Measurements from ENCODE around the gene PBRM1. TPM values are rescaled to one million over a fixed set of nuclear protein-coding genes. Genes with fewer than 3 reads are reported as not detected.

Gene PBRM1
- total RNA-seq, 1 experiment from 2014 or later, result 39.6 TPM

DNA sequence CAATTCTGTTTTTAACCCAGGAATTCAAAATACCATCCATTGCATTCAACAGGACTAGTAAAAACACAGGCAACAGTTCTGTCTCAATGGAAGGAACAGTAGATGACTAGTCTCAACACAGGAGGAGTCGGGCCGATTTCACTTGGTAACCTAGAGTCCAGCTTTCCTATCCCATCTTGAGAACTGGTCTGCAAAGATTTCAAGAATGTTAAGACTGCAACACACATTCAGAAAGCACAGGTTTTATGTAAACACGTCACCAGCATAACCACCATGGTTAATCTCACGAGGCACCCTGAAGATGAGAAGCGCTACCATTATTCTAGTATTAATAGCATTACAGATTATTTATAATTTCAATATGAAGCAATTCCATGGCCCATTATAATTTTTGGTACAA lies 127.3 kb downstream of the PBRM1 start:
- no peaks in the 10 kb centered on the region for H3K9me3 ChIP-seq (replicated peaks)
- H3K27ac ChIP-seq, result no peak overlapping the region
- DNase-seq (ENCODE audit: low read depth in 1 of 2, low spot score in 2 of 2), result no peak
- no peaks in the 10 kb centered on the region; the same call in 1 of the 2 replicates for H3K4me1 ChIP-seq (replicated peaks)
- no peak overlapping the region for H3K4me3 ChIP-seq
- peaks cover 85% of the 10 kb centered on the region for H3K36me3 ChIP-seq
- H3K27me3 ChIP-seq (replicated peaks), result no peaks in the 10 kb centered on the region

DNA sequence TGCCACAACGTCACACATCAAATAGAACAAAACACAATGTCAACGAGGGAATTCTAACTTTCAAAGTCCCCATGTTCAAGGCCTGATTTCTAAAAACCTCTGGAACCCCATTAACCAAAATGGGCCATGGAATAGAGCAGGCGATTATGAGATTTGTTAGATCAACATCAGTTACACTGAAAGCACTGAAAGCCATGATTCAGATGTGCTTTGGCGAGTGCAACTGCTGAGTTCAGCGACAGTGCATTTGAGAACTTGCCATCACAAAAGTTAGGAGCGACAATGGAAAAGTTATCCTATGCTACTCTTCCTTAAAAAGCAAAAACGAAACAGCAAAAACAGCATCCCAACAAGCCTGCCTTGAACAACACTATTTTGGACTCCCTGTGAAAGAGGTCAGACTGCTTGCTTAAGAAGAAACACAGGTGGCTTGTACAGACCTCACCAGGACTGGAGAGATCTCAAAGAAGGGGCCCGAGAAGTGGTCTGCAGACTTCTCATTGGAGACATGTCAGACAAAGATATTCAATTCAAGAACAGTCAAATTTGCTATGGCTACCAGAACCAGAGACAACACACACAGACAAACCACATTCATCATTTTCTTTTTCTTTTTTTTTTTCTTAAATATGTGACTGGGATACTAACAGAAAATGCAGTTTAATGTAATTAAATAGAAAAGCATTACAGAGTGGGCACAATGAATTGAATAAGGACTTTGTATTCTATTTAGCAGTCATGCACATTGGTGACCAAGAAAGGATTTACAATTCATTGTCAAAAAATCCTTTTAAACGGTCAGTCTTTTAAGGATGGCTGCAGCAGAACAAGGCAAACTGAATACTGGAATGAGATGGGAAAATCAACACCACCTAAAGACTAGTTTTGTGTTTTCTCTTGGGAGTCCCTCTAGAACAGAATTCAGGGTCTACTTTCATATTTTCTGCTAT lies 128.4 kb downstream of the PBRM1 start:
- no peak for DNase-seq (ENCODE audit: low read depth in 1 of 2, low spot score in 2 of 2)
- Histone ChIP-seq H3K4me1 (replicated peaks) (no peaks in the 10 kb centered on the region; the same call in 1 of the 2 replicates), H3K36me3 (peaks cover 82% of the 10 kb centered on the region)

DNA sequence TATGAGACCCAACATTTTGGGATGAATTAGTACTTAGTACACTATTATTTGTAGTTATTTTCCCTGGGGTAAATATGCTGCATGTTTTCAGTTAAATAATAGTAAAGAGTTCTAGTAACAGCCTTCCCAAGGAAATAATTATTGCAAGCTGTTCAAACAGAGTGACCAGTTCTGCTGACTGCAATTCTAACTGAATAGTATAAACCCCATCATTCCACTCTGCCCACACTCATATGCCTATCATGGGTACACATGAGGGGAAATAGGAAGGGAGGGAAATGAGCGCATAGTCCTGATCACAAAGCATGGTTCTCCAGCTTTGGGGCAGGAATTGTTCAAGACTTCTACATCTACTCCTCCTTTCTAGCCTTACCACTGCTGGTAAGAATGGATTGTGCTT lies 130.7 kb downstream of the PBRM1 start:
- no peak overlapping the region for H3K27ac ChIP-seq
- no peaks in the 10 kb centered on the region for H3K9me3 ChIP-seq (replicated peaks)
- H3K4me1 ChIP-seq (replicated peaks), result no peaks in the 10 kb centered on the region
- H3K36me3 ChIP-seq, result peaks cover 83% of the 10 kb centered on the region
- H3K4me3 ChIP-seq, result no peak overlapping the region
- H3K27me3 ChIP-seq (replicated peaks), result no peaks in the 10 kb centered on the region
- DNase-seq (ENCODE audit: low read depth in 1 of 2, low spot score in 2 of 2), result no peak

More for the DNA sequence above, 128.4 kb downstream of the PBRM1 start:
- no peaks in the 10 kb centered on the region for H3K27me3 ChIP-seq (replicated peaks)
- H3K27ac ChIP-seq, result no peak overlapping the region
- H3K9me3 ChIP-seq (replicated peaks), result no peaks in the 10 kb centered on the region
- H3K4me3 ChIP-seq, result no peak overlapping the region

DNA sequence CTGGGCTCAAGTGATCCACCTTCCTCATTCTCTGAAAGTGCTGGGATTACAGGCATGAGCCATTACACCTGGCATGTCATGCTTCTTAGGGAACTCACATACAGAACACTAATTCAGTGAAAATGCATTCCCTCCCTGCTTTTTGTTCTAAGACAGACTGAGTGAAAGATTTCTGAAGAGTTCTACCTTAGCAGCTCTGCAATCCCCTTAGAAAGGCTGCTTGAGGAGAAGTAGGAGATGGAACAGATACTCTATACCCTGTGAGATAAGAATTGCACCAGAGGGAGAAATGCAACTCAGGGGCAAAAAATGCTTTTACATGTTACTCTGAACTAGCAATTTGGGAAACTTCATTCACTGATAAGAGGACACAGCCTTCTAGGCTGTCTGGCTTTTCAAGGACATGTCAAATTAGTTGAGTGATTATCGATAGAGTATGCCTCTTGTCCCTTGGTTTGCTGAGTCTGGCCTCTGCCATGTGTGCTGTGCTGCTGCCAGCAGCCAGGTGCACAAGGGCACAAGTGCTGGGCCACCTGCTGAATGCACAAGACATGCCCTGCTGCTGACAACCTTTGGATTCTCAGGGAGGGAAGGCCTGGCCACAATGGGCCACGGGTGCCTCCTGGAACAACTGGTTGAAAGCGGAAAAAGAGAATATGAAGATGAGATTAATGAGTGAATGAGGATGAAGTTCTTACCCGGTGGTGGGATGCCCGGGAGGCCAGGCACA lies 131.5 kb downstream of the PBRM1 start:
- no peak overlapping the region for H3K4me3 ChIP-seq
- H3K27ac ChIP-seq, result no peak overlapping the region
- H3K9me3 ChIP-seq (replicated peaks), result no peaks in the 10 kb centered on the region
- H3K36me3 ChIP-seq, result peaks cover 79% of the 10 kb centered on the region
- no peaks in the 10 kb centered on the region for H3K27me3 ChIP-seq (replicated peaks)
- DNase-seq (ENCODE audit: low read depth in 1 of 2, low spot score in 2 of 2), result no peak
- H3K4me1 ChIP-seq (replicated peaks), result no peaks in the 10 kb centered on the region

DNA sequence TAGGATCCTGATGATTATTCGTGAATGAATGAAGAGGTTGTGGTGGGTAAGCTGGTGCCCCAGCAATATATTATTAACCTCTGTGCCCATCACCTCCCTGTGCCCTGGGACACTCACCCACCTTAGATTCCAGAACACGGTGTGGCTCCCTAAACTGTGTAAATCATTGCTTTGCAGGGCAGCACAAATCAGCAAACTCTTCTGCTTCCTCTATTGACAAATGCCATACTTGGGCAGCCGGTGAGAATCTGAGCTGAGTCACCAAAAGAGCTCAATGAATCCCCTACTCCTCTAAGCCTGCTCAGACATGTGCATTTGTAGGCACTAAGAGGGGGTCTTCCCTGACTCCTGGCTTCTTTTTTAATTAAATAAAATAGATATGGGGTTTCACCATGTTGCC lies 133.6 kb downstream of the PBRM1 start:
- H3K4me3 ChIP-seq, result no peak overlapping the region
- H3K4me1 ChIP-seq (replicated peaks), result no peaks in the 10 kb centered on the region
- no peaks in the 10 kb centered on the region for H3K27me3 ChIP-seq (replicated peaks)
- DNase-seq (ENCODE audit: low read depth in 1 of 2, low spot score in 2 of 2), result no peak
- no peaks in the 10 kb centered on the region for H3K9me3 ChIP-seq (replicated peaks)
- H3K36me3 ChIP-seq, result peaks cover 77% of the 10 kb centered on the region
- no peak overlapping the region for H3K27ac ChIP-seq

DNA sequence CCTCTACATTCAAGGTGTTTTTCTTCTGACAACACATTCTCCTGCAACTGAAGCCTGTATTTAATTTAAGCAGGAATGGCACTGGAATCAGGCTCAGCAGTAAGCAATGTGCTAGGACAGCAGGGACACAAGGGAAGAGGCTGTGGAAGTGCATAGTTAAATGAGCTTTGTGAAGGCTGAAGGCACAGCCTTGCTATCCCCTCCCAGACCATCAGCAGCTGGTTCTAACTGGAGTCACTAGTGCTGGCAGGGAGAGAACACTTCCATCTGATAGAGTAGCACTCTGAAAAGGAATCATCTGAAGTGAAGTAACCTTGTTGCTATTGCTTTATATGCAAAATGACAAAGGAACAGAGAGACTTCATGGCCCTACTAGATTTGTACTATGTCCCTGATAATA lies 134.6 kb downstream of the PBRM1 start:
- no peaks in the 10 kb centered on the region for H3K9me3 ChIP-seq (replicated peaks)
- H3K36me3 ChIP-seq, result peaks cover 81% of the 10 kb centered on the region
- H3K27ac ChIP-seq, result no peak overlapping the region
- no peak overlapping the region for H3K4me3 ChIP-seq
- no peaks in the 10 kb centered on the region for H3K27me3 ChIP-seq (replicated peaks)
- no peaks in the 10 kb centered on the region for H3K4me1 ChIP-seq (replicated peaks)
- DNase-seq (ENCODE audit: low read depth in 1 of 2, low spot score in 2 of 2), result no peak

DNA sequence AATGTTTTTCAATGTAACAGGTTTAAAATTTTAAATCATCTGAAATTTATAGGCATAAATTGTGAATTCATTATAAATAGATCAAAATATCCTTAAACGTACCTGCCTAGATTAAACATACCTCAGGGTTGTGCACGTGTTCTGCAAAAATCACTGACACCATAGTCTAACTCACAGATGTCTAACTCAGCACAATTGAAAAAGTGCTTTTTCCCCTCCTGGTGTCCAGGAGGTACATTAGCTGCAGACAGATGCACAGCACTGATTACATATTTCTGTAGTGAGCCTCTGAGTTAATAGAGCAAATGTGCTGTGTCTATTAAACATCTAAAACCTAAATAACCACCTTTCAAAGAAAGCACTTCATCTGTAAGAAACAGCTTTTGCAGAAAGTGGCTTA lies 138.6 kb downstream of the PBRM1 start:
- H3K4me1 ChIP-seq (replicated peaks), result no peaks in the 10 kb centered on the region
- H3K9me3 ChIP-seq (replicated peaks), result no peaks in the 10 kb centered on the region
- H3K27me3 ChIP-seq (replicated peaks), result no peaks in the 10 kb centered on the region
- H3K27ac ChIP-seq, result no peak overlapping the region
- no peak overlapping the region for H3K4me3 ChIP-seq
- H3K36me3 ChIP-seq, result peaks cover 51% of the 10 kb centered on the region
- no peak for DNase-seq (ENCODE audit: low read depth in 1 of 2, low spot score in 2 of 2)

DNA sequence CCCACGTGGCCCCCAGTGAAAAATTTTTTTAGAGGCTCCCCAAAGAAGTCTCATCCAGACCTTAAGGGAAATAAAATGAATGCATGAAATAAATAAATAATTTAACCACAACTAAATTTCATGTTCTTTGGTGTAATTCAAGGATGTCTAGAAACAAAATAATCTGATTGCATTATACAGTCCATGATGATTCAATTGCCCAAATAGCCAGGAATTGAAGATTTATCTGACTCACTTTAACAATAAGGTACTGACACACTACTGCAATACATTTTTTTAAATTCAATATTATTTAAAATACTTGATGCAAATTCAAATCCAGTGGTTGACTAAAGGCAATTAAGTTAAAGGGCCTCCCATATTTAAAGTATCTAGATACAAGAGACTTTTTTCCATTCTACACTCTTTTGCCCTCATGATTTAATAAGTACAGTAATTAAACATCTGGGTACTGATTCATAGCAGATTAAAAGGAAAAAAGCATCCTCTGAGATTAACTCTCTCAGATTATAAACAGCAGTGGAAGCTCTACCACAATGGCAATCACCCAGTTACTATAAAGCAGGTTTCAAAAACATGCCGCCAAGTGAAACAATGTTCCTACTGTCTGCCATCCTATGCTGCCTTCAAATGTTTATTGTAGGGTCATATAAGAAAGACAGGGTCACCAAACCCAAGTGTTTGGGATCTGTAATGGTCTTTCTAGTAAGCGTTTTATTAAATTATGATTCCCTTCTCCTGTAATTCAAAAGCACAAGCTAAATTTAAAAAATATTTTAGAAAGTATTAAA lies 139.4 kb downstream of the PBRM1 start:
- Histone ChIP-seq H3K27me3 (replicated peaks) (no peaks in the 10 kb centered on the region), H3K4me1 (replicated peaks) (no peaks in the 10 kb centered on the region), H3K27ac (no peak overlapping the region), H3K9me3 (replicated peaks) (no peaks in the 10 kb centered on the region), H3K36me3 (peaks cover 46% of the 10 kb centered on the region), H3K4me3 (no peak overlapping the region)
- no peak for DNase-seq (ENCODE audit: low read depth in 1 of 2, low spot score in 2 of 2)

DNA sequence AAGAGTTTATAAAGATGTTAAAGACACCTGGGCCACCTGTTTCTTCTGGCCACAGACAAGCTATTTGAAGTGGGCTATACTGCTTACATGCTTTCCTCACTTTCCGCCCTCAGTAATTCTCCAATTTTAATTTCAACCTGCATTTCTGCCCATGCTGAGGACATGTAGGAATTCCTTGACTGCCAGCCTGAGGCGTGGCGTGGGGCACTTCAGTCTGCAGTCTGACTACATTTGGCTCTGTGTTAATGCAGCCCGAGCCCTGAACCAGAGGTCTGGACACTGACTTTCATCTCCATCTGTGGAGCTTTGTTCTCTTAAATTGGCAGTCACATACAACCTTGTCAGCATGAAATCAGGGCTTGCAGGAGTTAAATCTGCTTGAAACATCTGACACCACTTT lies 140.8 kb downstream of the PBRM1 start:
- no peak for DNase-seq (ENCODE audit: low read depth in 1 of 2, low spot score in 2 of 2)
- Histone ChIP-seq H3K36me3 (peaks cover 47% of the 10 kb centered on the region), H3K9me3 (replicated peaks) (no peaks in the 10 kb centered on the region), H3K27me3 (replicated peaks) (no peaks in the 10 kb centered on the region), H3K27ac (no peak overlapping the region), H3K4me3 (no peak overlapping the region), H3K4me1 (replicated peaks) (no peaks in the 10 kb centered on the region)

DNA sequence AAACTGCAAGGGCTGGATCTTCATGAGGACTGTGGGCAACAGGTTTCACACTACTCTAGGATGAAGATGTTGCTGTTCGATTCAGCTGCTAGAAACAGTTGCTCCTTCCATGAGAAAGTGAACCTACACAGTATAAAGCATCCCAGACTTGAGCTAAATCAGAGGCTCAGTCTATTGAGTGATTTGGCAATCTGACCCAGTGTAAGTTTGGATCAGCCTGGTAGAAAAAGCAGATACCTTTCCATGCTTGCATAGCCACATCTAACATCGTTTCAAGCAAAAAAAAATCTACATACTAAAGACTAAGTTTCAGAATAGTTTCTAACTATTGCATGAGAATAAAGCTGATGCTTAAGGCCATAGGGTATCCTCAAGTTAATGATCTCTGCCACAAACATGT lies 144.7 kb downstream of the PBRM1 start:
- no peak for DNase-seq (ENCODE audit: low read depth in 1 of 2, low spot score in 2 of 2)
- H3K4me3 ChIP-seq, result no peak overlapping the region
- H3K4me1 ChIP-seq (replicated peaks), result peaks cover 11% of the 10 kb centered on the region
- H3K36me3 ChIP-seq, result peaks cover 25% of the 10 kb centered on the region
- H3K27ac ChIP-seq, result no peak overlapping the region
- H3K27me3 ChIP-seq (replicated peaks), result no peaks in the 10 kb centered on the region
- no peaks in the 10 kb centered on the region for H3K9me3 ChIP-seq (replicated peaks)

DNA sequence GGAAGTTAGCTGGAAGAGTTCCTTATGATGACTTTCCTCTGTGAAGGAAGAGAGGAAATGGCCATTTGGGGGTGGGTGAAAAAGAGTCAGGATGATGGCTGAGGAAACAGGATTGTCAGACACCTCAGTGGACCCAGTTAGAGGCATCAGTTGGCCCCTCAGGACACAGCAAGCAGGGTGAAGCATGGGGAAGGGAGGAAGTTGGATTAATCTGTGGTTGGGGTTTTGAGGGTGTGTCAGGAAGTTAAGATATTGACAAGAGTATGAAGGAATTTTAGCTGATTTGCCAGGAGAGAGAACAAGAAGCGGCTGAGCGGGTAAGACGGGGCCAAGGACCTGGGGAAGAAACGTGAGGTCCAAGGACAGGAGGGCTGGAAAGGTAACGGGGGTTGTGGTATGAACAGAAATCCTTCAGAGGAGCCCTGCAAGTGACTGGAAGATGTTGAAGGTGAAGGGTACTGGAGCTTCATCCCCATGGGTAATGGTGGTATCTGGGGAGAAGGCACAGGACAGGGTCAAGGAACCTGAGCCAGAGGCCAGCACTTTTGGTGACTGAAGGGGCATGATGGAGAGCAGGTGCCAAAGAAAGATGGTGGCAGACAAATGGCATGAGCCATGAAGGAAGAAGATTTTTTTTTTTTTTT lies 146.6 kb downstream of the PBRM1 start:
- DNase-seq (ENCODE audit: low read depth in 1 of 2, low spot score in 2 of 2), result no peak
- no peaks in the 10 kb centered on the region for H3K27me3 ChIP-seq (replicated peaks)
- no peak overlapping the region for H3K4me3 ChIP-seq
- H3K4me1 ChIP-seq (replicated peaks), result peaks cover 15% of the 10 kb centered on the region
- H3K9me3 ChIP-seq (replicated peaks), result no peaks in the 10 kb centered on the region
- H3K27ac ChIP-seq, result no peak overlapping the region
- peaks cover 22% of the 10 kb centered on the region for H3K36me3 ChIP-seq

DNA sequence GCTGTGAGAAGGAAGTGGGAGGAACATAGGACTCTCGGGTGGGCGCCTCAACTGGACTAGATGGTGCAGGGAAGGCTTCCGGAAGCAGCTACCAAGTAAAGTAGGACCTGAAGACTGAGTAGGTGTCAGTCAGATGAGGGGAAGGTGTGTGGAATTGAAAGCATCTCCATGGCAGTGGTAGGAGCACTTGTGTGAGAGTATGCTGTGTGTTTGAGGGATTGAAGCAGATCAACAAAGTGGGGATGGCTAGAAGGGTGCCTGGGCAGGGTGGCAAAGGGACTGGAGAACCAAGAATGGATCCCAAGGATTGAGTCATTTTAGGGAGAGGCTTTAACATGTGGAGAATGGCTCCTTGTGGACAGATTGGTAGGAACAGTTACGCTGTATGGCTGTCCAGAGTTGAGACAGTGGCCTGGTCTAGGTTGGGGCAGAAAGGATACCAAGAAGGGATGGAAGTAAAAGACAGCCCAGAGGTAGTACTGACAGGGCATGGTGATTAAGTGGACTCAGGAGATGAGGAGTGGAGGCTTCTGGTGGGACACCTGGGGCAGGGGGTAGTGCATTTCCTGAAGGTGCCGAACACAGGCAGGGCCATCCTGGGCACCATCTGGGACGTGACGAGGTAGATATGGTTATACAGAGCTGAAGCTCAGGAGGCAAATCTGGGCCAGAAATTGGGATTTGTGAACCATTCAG lies 147.8 kb downstream of the PBRM1 start:
- no peak overlapping the region for H3K27ac ChIP-seq
- H3K27me3 ChIP-seq (replicated peaks), result no peaks in the 10 kb centered on the region
- DNase-seq (ENCODE audit: low read depth in 1 of 2, low spot score in 2 of 2), result no peak
- peaks cover 19% of the 10 kb centered on the region for H3K4me1 ChIP-seq (replicated peaks)
- peaks cover 22% of the 10 kb centered on the region for H3K36me3 ChIP-seq
- peak overlapping the region; percentile 52 for H3K4me3 ChIP-seq
- H3K9me3 ChIP-seq (replicated peaks), result no peaks in the 10 kb centered on the region

DNA sequence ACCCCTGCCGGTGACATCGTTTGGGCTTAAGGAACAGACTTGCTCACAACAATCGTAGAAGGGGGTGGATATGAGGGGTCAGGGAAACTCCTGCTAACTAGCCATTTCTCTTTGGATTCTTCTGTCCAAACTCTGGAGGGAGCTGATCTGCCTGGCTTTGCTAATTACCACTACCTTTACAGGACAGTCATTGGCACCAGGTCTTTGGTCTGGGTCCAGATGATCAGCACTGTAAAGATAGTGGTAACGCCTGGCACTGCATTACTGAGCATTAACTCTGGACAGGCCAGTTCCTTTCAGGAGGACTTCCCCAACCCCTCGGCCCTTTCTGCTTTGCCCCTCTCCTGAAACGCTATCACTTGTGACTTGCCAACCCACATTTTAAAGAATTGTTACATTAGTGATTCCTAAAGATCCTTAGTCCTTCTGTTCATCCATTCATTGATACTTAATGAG lies 148.5 kb downstream of the PBRM1 start:
- no peak for DNase-seq (ENCODE audit: low read depth in 1 of 2, low spot score in 2 of 2)
- no peaks in the 10 kb centered on the region for H3K27me3 ChIP-seq (replicated peaks)
- peak overlapping the region; percentile 52 for H3K4me3 ChIP-seq
- H3K4me1 ChIP-seq (replicated peaks), result peaks cover 25% of the 10 kb centered on the region
- H3K9me3 ChIP-seq (replicated peaks), result no peaks in the 10 kb centered on the region
- H3K36me3 ChIP-seq, result peaks cover 22% of the 10 kb centered on the region
- H3K27ac ChIP-seq, result no peak overlapping the region

Data from SJSA1 (cell line).